T1000 (cell line): ENCODE measurements around the gene EML3.
A peak's percentile ranks its signal among the peaks of the same experiment; 100 is the strongest.
"Not testable (repeated sequence)": the region's sequence is repeated elsewhere in the genome, so short reads cannot be mapped to it uniquely, and the experiment has no call there.

Experiments used
- DNase-seq: peaks from one replicate; lab custom pipeline; 2025; ENCODE audit warnings: mixed read lengths; lab: John Stamatoyannopoulos, UW

Gene EML3

DNA sequence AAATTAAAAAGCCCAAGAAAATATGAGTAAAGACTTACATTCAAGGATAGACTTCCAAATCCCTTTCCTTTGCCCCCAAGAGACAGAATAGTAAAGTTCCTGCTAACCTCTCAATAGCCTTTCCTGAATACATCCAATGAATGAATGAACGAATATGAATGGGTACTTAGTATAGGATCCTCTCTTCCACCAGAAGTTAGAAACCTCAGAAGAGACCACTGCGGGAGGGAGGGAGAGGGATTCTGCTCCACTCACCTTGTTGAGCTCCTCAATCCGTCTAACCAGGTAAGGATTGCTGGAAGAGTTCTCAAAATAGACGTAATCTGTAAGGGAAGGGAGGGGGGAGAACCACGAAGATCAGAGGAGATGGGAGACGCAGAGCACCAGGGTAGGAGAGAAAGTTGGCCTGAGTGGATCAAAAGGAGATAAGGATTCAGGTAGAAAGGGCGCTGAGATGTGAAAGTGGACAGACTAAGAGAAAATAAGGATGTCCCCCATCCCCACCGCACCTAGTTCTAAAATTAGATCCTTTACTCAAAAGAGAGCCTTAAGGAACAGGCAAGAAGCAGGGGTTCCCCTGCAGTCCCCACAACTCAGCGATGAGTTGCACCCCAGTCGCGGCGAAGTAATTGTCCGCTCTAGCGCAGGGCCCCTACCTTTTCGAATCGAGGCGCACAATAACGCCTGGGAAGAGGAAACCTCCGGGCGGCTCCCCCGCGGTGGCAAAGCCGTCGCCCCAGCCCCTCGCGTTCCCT is 12.0 kb downstream of the EML3 start:
- DNase-seq, result no peak

DNA sequence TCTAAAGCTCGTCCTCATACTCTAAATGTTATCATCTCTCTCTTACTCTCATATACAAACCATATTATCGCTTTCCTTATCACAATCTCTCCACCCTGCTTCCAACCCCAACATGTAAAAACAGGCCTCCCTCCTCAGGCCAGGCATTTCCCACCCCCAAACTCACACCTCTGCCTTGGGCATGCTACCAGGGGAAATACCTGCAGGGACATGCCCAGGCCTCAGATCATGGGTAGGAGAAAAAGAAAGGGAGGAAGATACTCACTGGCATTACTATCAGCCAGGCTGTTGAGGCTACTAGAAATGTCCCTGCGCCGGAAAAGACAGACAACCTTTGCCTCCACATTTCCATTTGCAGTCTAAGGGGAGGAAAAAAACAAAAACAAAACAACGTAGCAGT is 12.7 kb downstream of the EML3 start:
- no peak for DNase-seq

DNA sequence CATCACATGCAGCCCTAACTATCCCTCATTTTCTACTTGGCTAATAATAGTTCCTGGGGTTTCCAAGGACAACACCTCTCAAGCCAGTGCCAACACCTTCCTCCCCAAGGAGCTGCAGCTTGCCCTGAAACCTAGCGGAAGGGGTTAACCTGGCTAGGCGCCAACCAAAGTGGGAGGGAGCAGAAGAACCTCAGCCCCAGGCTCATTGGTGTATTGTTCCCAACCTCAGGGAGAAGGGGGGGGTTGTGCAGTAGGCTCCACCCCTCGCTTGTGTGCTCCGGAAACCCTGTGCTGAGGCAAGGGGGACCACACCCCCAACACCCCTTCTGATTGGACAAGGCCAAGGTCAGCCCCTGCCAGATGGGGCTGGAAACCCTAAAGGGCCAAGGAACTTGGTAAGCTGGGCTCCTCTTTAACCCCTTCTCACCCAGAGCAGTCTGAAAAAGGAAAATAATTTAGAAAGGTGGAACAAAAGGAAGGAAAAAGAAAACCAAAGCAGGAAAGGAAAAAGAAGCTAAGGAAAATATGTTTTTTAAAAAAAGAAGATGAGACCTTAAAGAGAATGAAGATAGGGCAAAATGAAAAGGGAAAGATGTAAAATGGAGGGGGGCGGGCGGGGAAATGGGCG is 13.4 kb downstream of the EML3 start:
- DNase-seq, result peak; percentile 93

DNA sequence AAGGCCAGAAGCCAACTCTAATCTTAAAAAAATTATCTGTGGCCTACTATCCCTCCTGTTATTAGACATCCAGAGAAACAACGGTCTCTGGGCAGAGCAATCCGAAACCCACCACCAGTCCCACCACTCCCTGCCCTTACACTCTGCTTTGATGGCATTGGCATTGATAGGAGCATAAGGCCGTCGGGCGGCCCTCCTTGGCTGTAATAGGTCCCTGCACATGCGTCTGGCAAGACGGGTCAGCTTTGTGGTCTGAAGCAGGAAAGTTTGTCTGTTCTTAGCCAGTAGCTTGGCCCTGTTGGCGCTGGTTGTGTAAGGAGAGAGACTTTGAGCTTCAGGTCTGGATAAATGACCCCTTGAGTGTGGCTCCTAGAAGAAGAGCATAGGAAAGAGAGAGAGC is 17.5 kb downstream of the EML3 start:
- no peak for DNase-seq

DNA sequence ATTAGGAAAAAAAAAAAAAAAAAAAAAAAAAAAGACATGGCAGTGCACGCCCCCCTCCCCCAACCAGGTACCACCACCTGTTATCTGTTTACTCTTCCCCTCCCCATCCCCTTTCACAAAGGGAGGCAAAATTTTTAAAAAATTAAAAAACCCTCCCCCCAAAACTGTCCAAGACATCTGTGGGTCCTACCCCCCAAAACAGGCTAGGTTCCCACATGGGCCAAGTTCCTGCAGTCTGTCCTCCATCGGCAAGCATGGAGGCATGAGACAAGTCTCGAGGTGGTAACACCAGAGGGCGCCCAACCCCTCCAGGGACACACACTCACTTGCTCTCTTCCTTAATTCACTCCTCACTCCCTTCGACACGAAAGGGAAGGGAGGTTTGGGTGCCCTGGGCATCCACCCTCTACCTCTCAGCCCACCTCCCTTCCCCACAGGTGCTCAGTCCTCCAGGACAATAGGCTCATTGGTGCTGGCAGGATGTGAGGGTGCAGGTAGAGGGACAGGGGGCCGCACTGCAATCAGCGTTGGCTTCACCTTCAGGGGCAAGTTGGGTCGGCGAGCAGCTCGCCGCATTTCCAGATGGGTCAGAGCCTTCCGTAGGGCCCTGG is 19.0 kb downstream of the EML3 start:
- DNase-seq, result peak; percentile 46

DNA sequence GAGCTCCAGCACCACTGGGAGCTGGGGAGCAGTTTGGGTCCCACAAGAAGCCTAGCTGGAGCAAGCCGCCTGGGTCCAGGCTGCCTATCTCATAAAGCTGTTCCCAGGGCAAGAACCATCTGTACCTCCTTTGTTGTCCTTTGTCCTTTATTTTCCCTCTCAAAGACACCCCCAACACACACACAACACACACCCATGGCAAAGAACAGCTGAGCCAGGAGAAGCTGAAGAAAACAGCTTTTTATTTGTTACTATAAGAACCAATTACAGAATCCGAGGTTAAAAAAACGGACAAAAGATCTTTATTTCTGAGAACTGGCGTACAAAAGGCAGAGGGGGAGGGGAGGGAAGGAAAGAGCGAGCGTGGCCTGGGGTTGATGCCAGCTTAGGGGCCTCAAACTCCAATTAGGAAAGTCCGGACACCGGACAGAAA is 19.6 kb downstream of the EML3 start:
- no peak for DNase-seq

DNA sequence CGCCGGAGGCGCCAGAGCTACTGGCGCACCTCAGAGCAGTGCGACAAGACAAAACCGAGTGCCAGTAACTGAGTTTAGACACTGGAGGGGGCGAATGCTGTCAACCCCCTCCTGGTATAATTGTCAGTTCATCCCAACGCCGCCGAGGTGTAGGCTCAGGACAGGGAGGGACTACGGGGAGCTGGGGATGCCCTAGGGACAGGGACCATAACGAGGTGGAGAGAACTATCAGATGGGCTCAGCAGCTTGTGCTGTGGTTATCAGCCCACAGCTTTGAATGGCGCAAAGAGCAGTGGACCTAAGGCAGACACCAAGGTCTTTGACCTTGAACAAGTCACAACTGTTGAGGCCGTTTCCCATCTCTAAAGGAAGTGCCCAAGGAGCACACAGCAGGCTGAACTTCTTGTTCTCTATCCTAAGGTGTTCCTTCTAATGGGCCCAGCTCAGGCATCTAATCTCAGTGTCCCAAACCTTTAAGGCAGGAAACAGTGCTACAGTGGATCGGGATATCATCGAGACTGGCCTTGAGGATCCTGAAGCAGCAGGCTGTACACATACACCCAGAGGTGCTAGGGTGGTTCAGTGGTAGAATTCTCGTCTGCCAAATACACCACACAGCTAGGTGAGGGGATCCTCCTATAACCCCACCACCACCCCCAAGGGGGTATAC is 20.3 kb downstream of the EML3 start:
- DNase-seq, result no peak

DNA sequence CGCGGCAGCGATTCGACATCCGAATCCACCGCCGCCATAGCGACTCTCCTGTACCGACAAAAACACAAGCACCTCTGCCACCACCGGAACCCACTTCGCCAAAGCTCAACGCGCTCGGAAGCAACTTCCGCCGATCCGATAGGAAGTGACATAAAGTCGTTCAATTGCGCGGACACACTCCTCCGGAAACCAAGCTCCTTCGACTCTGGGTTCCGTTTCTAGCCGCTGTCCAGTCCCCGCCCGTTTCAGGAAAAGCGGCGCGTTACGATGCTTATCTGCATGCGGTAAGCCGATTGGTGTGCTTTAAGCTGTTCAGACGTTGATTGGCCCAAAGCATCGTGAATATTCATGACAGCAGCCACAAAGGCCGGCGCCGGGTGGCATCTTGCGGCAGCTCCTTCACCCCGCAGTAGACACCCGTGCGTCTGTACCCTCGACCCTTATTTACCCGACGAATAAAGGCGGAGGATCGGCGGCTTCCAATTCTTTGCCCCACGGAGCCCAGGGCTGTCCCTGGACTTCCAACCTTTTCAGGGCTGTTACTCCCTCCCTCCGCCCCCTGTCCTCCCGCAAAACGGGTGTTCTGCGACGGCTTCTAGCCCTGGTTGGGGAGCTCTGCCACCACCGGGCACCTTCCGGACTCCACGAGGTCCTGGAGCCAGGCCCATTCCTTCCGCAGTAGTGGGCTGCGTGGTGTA is 21.0 kb downstream of the EML3 start, which contains the start of gene TUT1:
TUT1 (minus strand) TSS at position 76 of the 698 bp plus-strand sequence; CDS start at position 38, 38 bp downstream.
- DNase-seq, result peak; percentile 97

DNA sequence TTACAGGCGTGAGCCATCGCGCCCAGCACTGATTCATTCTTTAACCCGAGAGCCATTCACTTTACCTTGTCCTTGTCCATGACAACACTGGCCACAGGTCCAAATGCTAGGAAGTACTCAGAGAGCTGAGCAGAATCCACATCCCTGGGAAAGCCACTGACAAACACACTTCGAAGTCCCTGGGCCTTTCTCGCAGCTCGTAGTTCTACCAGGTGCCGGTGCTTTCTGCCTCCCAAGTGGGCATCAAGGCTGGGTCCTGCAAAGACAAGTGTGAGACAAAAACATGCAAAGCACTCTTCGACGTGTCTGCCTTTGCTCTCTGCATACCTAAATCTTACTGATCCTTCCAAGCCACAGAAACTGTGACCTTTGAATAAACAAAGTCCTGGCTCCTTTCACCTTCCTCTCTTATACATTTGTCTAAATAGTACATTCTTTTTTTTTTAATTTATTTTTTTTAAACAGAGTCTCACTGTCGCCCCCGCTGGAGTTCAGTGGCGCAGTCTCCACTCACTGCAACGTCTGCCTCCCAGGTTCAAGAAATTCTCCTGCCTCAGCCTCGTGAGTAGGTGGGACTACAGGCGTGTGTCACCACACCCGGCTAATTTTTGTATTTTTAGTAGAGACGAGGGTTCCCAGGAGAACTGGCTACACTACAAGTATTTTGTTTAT is 23.5 kb downstream of the EML3 start:
- DNase-seq, result no peak

DNA sequence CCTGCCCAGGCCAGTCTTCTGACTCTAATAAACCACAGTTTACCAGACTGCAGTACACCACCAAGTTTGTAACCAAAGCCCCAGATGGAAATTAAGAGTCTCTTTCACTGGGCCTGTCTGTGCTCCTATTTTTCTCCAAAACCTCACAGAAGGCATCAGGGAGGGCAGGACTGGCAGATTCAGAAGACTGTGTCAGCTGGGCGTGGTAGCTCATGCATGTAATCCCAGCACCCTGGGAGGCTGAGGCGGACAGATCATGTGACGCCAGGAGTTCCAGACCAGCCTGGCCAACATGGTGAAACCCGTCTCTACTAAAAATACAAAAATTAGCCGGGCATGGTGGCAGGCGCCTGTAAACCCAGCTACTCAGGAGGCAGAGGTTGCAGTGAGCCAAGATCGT is 27.2 kb downstream of the EML3 start:
- DNase-seq, result not testable (repeated sequence)

DNA sequence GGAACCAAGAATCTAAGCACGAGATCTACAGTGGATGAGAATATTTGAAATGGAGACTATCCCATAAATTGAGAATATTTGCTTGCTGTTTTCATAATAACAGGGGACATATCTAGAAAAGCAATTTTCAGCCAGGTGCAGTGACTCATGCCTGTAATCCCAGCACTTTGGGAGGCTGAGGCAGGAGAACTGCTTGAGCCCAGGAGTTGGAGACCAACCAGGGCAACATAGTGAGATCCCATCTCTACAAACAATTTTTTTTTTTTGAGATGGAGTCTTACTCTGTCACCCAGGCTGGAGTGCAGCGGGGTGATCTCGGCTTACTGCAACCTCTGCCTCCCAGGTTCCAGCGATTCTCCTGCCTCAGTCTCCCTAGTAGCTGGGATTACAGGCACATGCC is 30.8 kb downstream of the EML3 start:
- DNase-seq, result not testable (repeated sequence)

DNA sequence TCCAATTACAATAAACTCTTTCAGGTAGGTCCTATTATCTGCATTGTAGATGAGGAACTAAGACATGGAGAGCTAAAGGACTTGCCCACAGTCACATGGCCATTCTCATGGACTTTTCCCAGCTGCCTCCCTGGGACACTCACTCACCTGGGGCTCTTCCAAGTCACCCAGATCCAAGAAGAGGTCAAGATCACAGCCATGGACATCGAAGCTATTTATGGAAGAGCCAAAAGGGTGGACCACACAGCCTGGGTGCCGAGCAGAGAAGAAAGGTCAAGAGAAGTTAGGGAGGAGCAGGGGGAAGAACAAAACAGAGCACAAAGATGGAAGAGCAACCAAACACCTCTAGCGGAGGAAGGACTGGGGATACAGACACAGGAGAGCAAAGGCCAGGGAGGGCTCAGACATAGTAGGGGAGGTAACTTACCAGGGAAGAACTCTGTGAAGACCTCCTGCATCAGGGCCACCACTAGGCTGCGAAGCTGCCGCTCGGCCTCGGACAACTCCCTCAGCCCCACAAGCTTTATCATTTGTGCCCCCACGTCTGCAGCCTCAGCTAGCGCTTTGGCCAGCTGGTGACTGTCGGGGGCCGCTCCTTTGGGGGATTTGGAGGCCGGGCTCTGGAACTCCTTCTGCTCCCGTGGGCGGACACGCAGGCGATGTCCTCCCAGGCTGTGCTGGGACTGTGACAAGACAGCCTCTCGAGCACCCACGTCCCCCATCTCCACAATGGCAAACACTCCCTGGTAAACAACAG is 31.4 kb downstream of the EML3 start:
- no peak for DNase-seq

DNA sequence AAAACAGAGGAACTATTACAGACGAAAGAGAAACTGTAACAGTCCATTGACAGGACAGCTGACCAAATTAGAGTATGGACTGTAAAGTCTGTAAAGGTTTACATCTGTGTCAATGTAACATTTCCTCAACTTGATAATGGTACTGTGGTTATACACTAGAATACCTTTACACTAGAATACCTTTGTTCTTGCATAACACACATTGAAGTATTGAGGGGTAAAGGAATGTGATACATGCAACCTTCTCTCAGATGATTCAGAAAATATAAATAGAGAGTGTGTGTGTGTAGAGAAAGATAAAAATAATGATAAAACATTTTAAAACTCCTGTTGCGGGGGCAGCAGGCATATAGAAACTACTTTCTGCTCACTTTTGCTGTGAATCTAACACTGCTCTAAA is 33.3 kb downstream of the EML3 start:
- no peak for DNase-seq

DNA sequence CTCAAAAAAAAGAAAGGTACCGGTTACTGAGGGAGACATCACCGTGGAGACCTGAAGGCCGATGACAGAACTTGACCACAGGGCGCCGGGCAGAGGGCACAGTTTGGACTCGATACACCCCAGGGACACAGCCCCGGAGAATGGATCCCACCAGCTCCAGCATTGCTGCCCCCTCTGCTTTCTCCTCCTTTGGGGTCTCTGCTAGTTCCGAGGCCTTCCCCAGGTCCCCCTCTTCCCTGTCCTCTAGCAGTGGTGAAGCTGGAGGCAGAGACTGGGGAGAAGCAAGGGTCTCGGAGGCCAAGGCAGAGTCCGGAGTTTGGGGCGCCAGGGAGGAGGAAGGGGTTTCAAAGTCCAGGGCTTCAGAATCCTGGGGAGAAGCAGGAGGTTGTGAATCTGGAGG is 34.0 kb downstream of the EML3 start:
- DNase-seq, result no peak

DNA sequence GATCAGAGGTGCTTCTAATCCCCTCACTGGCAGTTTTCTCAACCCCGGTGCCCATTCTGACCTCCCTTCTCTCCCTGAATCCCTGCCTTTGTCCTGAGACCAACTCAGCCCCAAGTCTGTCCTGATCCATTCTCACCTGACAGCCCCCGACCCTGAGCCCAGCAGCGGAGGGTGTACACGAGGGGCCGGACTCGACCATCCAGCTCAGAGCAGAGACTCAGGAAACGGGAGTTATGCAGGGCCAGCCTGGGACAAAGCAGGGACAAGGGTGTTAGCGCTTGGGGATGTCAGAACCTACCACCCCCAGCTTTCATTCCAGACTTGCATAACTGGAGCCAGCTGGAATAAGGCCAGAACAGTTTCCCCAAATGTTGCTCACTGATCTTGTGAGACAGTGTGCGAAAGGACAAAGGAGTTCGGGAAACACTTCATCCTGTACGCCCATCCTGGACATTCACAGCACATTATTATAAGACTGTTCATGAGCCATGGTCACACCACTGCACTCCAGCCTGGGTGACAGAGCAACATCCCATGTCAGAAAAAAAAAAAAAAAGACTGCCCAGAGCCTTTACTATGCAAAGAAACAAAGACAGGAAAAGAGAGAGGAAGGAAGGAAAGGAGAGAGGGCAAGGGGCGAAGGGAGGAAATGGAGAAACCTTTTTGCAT is 35.4 kb downstream of the EML3 start:
- DNase-seq, result no peak

DNA sequence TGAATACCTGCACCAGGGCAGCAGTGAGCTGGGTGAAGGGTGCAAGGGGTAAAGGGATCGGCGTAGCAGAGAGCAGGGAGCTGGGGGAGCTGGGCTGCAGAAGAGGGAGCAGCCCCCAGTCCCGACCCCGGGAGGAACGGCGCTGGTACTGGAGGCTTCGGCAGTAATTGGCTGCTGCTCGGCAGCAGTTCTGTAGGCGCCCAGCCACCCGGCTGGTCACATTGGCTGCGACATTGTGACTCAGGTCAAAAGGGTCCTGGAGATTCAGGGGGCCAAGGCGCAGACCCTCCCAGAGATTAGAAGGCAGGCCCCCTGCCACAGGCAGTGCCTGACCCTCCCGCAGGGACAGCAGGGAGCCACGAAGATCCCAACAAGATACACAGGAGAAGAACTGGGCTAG is 36.7 kb downstream of the EML3 start:
- no peak for DNase-seq

DNA sequence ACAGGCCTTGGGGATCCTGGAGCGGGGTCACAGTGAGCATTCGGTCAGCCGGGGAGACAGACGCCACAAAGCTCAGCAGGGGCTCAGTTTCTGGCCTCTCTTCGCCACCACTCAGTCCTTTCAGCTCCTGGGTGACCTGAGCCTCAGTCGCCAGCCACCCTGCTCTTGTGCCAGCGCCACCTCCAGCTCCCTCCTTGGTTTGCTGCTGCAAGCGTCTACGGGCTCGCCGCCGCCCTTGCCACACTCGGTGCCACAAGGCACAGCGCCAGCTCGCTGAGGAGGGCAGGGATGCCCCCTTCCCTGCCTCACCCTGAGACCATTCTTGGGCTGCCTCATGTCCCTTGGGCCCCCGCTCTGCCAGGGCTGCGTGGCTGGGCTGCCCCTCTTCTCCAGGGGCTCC is 37.4 kb downstream of the EML3 start:
- DNase-seq, result no peak

DNA sequence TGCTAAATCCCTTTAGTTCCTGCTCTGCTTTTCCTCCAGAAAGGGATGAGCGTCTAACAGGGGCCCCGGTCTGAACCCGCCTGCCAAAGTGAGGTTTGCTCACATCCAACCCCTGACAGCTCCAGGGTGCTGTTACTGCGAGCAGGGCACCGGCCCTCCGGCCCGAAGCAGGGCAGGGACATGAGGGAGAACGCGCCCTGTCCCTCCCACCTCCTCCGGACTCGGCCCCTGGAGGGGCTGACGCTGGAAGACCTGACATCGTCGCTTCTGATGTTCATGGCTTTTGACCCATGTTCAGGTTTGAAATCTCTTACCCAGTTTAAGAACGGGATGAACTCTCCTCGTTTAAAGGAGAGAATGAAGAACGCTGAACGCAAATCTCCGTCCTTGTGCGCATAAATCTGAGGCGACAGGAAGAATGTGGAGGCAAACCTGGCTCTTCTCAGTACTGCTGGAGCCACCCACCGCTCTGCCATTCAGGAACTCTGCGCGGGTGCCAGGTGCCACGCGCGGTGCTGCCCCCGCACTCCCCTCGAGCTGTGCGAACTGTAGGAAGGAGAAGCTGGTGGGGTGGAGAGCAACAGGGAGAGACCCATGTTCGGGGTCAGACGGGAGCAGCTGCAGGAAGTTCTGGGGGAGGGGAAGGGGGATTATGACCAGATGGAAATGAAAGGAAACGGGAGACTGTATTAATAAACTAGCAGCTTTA is 38.1 kb downstream of the EML3 start:
- no peak for DNase-seq

DNA sequence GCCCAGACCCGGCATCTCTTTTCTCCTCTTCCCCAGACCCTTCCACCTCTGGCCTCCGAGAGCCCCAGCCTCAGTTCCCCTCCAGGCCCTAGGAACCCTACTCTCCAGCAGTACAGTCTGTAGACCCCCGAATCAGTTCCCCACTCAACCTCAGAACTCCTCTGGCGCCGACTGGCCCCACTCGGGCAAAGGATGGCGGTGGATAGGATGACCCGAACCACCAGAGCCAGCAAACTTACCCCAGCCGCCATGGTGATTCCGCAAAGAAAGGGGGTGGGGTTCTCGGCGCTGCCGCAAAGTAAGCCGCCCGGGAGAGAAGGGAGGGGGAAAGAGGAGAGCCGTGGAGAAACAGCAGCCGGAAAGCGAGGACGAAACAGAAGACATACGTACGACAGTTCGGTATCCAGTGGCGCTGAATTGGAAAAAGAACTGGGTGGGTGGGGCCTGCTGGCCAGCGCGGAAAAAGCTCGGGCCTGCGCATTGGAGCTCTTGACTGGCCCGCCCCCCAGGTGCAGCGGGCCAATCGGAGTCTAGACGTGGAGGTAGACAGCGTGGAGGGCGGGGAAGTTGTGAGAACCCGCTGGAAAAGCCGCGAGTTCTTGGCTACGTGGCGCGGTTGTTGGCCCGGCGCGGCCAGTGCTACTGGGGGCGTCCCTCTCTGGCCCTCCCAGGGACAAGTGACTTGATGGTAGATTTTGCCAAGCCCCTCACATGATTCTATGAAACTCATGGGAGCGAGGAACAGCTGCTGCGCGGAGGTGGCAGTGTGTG is 38.8 kb downstream of the EML3 start, which contains the start of gene EEF1G:
EEF1G (minus strand) TSS at position 300 of the 771 bp plus-strand sequence; CDS start at position 251, 49 bp downstream.
- DNase-seq, result peak; percentile 99
